A549 (cell line): ENCODE results near the gene ALDH1A1.

Source experiments
- CTCF ChIP-seq: fragments of >200 bp; sonication (Bioruptor Twin); formaldehyde crosslinking; IDR thresholded peaks from 3 replicates; pipeline ENCODE4 v1.5.1; 2016
- ESRRA ChIP-seq: fragments of 150-350 bp; IDR thresholded peaks from 2 replicates; pipeline ENCODE4 v1.6.1; 2014; ENCODE audit warnings: mild to moderate bottlenecking, low read length, borderline replicate concordance
- NPAS2 ChIP-seq: fragments of 250-450 bp; sonication (Bioruptor Pico); IDR thresholded peaks from 2 replicates; pipeline ENCODE4 v1.8.0; 2022; ENCODE audit warnings: mild to moderate bottlenecking, moderate library complexity, borderline replicate concordance

GRCh38 chr9:72905514-72906480 is 47.1 kb downstream of the ALDH1A1 start:
- TF ChIP-seq ESRRA (no peak), NPAS2 (CRISPR knock-in tag) (no peak), CTCF (no peak)
